ENCODE results near the gene TNFRSF19. TPM values are rescaled to one million over a fixed set of nuclear protein-coding genes. Genes with fewer than 3 reads are reported as not detected.
"Not testable (repeated sequence)": the region's sequence is repeated elsewhere in the genome, so short reads cannot be mapped to it uniquely, and the experiment has no call there.

The TNFRSF19 gene
- total RNA-seq = under 1 TPM; 0.08 to 0.10 TPM

GRCh38 chr13:23570099-23570920 is at the start of gene TNFRSF19:
TNFRSF19 (plus strand) TSS chr13:23570412; CDS start chr13:23590184, 19,772 bp downstream.
- Mint-ChIP-seq H3K36me3 (ENCODE audit: low read depth) (no peaks in the 10 kb centered on the region), H3K27ac (no peak within 1 kb of the TSS), H3K4me1 (no peaks in the 10 kb centered on the region), H3K27me3 (peaks cover 48% of the 10 kb centered on the region), H3K9me3 (no peaks in the 10 kb centered on the region), H3K4me3 (no peak within 1 kb of the TSS)
- DNase-seq = no peak
- ChIA-PET CTCF (interaction anchor here (0.6 kb wide), 1 partner anchor 44 kb away, joined by 3 read pairs; no protein-coding TSS in a partner anchor), POLR2A (no interaction called here)

DNA sequence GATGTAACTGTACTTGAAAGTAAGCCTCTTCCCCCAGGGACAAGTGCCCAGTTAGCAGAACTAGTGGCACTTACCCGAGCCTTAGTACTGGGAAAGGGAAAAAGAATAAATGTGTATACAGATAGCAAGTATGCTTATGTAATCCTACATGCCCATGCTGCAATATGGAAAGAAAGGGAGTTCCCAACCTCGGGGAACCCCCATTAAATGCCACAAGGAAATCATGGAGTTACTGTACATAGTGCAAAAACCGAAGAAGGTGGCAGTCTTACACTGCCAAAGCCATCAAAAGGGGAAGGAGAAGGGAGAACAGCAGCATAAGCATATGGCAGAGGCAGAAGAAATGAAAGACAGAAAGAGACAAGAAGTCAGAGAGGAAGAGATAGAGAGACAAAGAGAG is 40.3 kb upstream of the TNFRSF19 start:
- H3K27ac Mint-ChIP-seq; H3K27me3 Mint-ChIP-seq; CTCF ChIA-PET; H3K4me3 Mint-ChIP-seq; DNase-seq; POLR2A ChIA-PET; H3K36me3 Mint-ChIP-seq (ENCODE audit: low read depth); H3K9me3 Mint-ChIP-seq; H3K4me1 Mint-ChIP-seq: not testable (repeated sequence)

GRCh38 chr13:23531446-23531845 is 38.8 kb upstream of the TNFRSF19 start:
- no peaks in the 10 kb centered on the region for H3K4me1 Mint-ChIP-seq
- H3K36me3 Mint-ChIP-seq (ENCODE audit: low read depth) = no peaks in the 10 kb centered on the region
- no peak for DNase-seq
- H3K27ac Mint-ChIP-seq = no peak overlapping the region
- no peak overlapping the region for H3K4me3 Mint-ChIP-seq
- POLR2A ChIA-PET = no interaction called here
- CTCF ChIA-PET = interaction anchor here (0.6 kb wide), 1 partner anchor 20 kb away, joined by 3 read pairs; no protein-coding TSS in a partner anchor
- H3K27me3 Mint-ChIP-seq = peaks cover 7% of the 10 kb centered on the region
- no peaks in the 10 kb centered on the region for H3K9me3 Mint-ChIP-seq

GRCh38 chr13:23534090-23534489 is 36.1 kb upstream of the TNFRSF19 start:
- Mint-ChIP-seq H3K27me3 (peaks cover 7% of the 10 kb centered on the region), H3K4me1 (no peaks in the 10 kb centered on the region), H3K27ac (no peak overlapping the region), H3K9me3 (no peaks in the 10 kb centered on the region), H3K36me3 (ENCODE audit: low read depth) (no peaks in the 10 kb centered on the region), H3K4me3 (no peak overlapping the region)
- ChIA-PET POLR2A (no interaction called here), CTCF (no interaction called here)
- no peak for DNase-seq

- Mint-ChIP-seq H3K27ac (no peak overlapping the region), H3K36me3 (ENCODE audit: low read depth) (no peaks in the 10 kb centered on the region), H3K9me3 (no peaks in the 10 kb centered on the region), H3K4me3 (no peak overlapping the region), H3K27me3 (peaks cover 10% of the 10 kb centered on the region), H3K4me1 (no peaks in the 10 kb centered on the region)
- ChIA-PET POLR2A (no interaction called here), CTCF (no interaction called here)
- DNase-seq = no peak
Observed at GRCh38 chr13:23541221-23541824, 28.9 kb upstream of the TNFRSF19 start.

- Mint-ChIP-seq H3K27me3 (peaks cover 21% of the 10 kb centered on the region), H3K4me3 (no peak overlapping the region), H3K36me3 (ENCODE audit: low read depth) (no peaks in the 10 kb centered on the region), H3K9me3 (no peaks in the 10 kb centered on the region), H3K4me1 (no peaks in the 10 kb centered on the region), H3K27ac (no peak overlapping the region)
- POLR2A ChIA-PET = no interaction called here
- CTCF ChIA-PET = no interaction called here
- DNase-seq = no peak
Observed at GRCh38 chr13:23544668-23545067, 25.5 kb upstream of the TNFRSF19 start.

GRCh38 chr13:23547000-23547590 is 23.1 kb upstream of the TNFRSF19 start:
- POLR2A ChIA-PET = interaction anchor here (0.6 kb wide), 1 partner anchor 124 kb away, joined by 9 read pairs; no protein-coding TSS in a partner anchor

GRCh38 chr13:23549724-23550123 is 20.5 kb upstream of the TNFRSF19 start:
- no peaks in the 10 kb centered on the region for H3K36me3 Mint-ChIP-seq (ENCODE audit: low read depth)
- DNase-seq = no peak
- H3K27ac Mint-ChIP-seq = no peak overlapping the region
- POLR2A ChIA-PET = no interaction called here
- CTCF ChIA-PET = interaction anchor here (0.7 kb wide), 1 partner anchor 21 kb away, joined by 8 read pairs; no protein-coding TSS in a partner anchor
- peaks cover 19% of the 10 kb centered on the region for H3K27me3 Mint-ChIP-seq
- H3K4me1 Mint-ChIP-seq = no peaks in the 10 kb centered on the region
- no peaks in the 10 kb centered on the region for H3K9me3 Mint-ChIP-seq
- no peak overlapping the region for H3K4me3 Mint-ChIP-seq

More at GRCh38 chr13:23547000-23547590, 23.1 kb upstream of the TNFRSF19 start:
- Mint-ChIP-seq H3K4me3 (no peak overlapping the region), H3K27me3 (peaks cover 21% of the 10 kb centered on the region), H3K4me1 (no peaks in the 10 kb centered on the region), H3K36me3 (ENCODE audit: low read depth) (no peaks in the 10 kb centered on the region), H3K27ac (no peak overlapping the region), H3K9me3 (no peaks in the 10 kb centered on the region)
- DNase-seq = no peak
- CTCF ChIA-PET = no interaction called here

DNA sequence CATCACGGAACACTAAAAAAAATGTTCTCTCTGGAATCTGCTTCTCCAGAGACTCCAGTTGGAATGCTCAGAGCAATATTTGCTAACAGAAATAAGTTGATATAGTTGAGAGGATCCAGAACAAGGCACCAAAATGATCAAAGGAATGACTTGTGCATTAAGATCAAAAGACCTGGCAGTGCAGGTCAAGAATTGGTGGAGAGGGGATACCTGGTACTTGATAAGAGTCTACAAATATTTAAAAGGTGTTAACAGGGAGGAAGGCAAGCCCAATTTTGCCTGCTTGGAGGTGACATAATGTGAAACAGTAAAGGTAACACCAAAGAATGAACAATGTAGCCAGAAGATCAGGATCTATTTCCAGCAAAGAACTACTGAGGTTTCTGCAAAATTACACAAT is 20.0 kb upstream of the TNFRSF19 start:
- DNase-seq = no peak
- no peaks in the 10 kb centered on the region for H3K9me3 Mint-ChIP-seq
- peaks cover 17% of the 10 kb centered on the region for H3K27me3 Mint-ChIP-seq
- POLR2A ChIA-PET = no interaction called here
- H3K4me1 Mint-ChIP-seq = no peaks in the 10 kb centered on the region
- no peaks in the 10 kb centered on the region for H3K36me3 Mint-ChIP-seq (ENCODE audit: low read depth)
- H3K27ac Mint-ChIP-seq = no peak overlapping the region
- no peak overlapping the region for H3K4me3 Mint-ChIP-seq
- CTCF ChIA-PET = no interaction called here

- no peaks in the 10 kb centered on the region for H3K4me1 Mint-ChIP-seq
- H3K36me3 Mint-ChIP-seq (ENCODE audit: low read depth) = no peaks in the 10 kb centered on the region
- ChIA-PET POLR2A (no interaction called here), CTCF (interaction anchor here (0.6 to 1.2 kb wide), 2 partner anchors 20 to 58 kb away, joined by 3 read pairs; no protein-coding TSS in a partner anchor)
- no peak for DNase-seq
- no peak overlapping the region for H3K4me3 Mint-ChIP-seq
- no peak overlapping the region for H3K27ac Mint-ChIP-seq
- H3K9me3 Mint-ChIP-seq = no peaks in the 10 kb centered on the region
- H3K27me3 Mint-ChIP-seq = peaks cover 14% of the 10 kb centered on the region
Observed at GRCh38 chr13:23551213-23552008, 18.8 kb upstream of the TNFRSF19 start.

DNA sequence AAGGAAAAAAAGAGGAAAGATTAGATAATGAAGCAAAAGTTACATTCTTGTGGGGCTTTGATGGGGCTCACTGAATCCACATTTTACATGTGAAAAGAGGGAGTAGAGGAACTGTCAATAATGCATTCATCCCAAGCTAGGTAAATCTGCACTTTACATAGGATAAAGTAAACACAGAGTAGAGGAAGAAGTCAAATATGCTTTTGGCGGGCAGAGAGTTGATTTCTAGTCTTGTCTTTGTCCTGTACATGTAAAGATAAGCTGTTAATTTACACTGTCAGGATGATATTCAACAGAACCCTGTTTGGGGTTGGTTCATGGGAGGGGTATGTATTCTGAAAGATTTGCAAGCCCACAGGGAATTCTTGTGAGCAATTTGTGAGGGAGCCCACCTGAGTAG is 18.0 kb upstream of the TNFRSF19 start:
- Mint-ChIP-seq H3K36me3 (ENCODE audit: low read depth) (no peaks in the 10 kb centered on the region), H3K4me3 (no peak overlapping the region), H3K4me1 (no peaks in the 10 kb centered on the region), H3K27ac (no peak overlapping the region), H3K9me3 (no peaks in the 10 kb centered on the region), H3K27me3 (peaks cover 9% of the 10 kb centered on the region)
- ChIA-PET POLR2A (no interaction called here), CTCF (interaction anchor here (1.2 kb wide), 1 partner anchor 57 kb away, joined by 3 read pairs; no protein-coding TSS in a partner anchor)
- DNase-seq = no peak

GRCh38 chr13:23552661-23553060 is 17.6 kb upstream of the TNFRSF19 start:
- no peaks in the 10 kb centered on the region for H3K9me3 Mint-ChIP-seq
- H3K27ac Mint-ChIP-seq = no peak overlapping the region
- ChIA-PET POLR2A (no interaction called here), CTCF (no interaction called here)
- H3K27me3 Mint-ChIP-seq = peaks cover 5% of the 10 kb centered on the region
- H3K36me3 Mint-ChIP-seq (ENCODE audit: low read depth) = no peaks in the 10 kb centered on the region
- no peak for DNase-seq
- H3K4me1 Mint-ChIP-seq = no peaks in the 10 kb centered on the region
- H3K4me3 Mint-ChIP-seq = no peak overlapping the region

DNA sequence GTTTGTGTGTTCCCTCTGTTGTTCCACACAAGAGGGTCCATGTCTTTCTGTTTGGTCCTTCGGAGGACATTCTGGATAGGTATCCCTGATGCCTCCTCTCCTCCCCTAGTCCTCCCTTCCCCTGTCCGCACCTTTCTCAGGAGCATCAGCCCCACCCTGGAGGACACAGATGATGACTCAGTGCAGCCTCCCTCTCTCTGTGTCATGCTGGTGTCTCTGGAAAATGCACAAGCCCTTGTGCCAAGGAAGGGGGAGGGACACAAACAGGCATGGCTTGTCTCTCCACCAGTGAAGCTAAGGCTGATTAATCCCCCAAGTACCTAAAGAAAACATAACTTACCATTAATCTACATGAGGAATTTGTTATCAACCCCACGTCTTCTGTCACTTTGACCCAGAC is 16.2 kb upstream of the TNFRSF19 start:
- ChIA-PET POLR2A (no interaction called here), CTCF (no interaction called here)
- no peaks in the 10 kb centered on the region for H3K4me1 Mint-ChIP-seq
- H3K9me3 Mint-ChIP-seq = no peaks in the 10 kb centered on the region
- H3K36me3 Mint-ChIP-seq (ENCODE audit: low read depth) = no peaks in the 10 kb centered on the region
- no peak for DNase-seq
- peaks cover 5% of the 10 kb centered on the region for H3K27me3 Mint-ChIP-seq
- no peak overlapping the region for H3K4me3 Mint-ChIP-seq
- no peak overlapping the region for H3K27ac Mint-ChIP-seq
